Activated B cell treated with CpG ODN at 0.5 μM for 24 hours (primary cell): Measurements from ENCODE around the gene DST. TPM values are rescaled to one million over a fixed set of nuclear protein-coding genes. Genes with fewer than 3 reads are reported as not detected.

Experiments
- ATAC-seq: fragments of 200-7000 bp; cut with Tn5 transposase; one replicate; pipeline ENCODE4 v1.10.0; 2021; ENCODE audit warnings: low read depth, mild to moderate bottlenecking, moderate library complexity
- CTCF ChIA-PET: fragments of 350-600 bp; sonication (Branson Sonifier 250); formaldehyde crosslinking; loops from one replicate; lab custom pipeline; 2021; ENCODE audit warnings: antibody characterized with exemption; lab: Charles Lee
- POLR2A ChIA-PET: fragments of 350-600 bp; sonication (Branson Sonifier 250); formaldehyde crosslinking; loops from one replicate; lab custom pipeline; 2021; ENCODE audit warnings: antibody characterized with exemption; lab: Charles Lee
- DNase-seq: peaks from one replicate; pipeline ENCODE4 v3.0.0; 2022
- H3K27ac Mint-ChIP-seq: one replicate; pipeline ENCODE4 v1.8.0; 2020; ENCODE audit warnings: mixed read lengths
- H3K27me3 Mint-ChIP-seq: one replicate; pipeline ENCODE4 v1.8.0; 2021; ENCODE audit warnings: mixed read lengths
- H3K36me3 Mint-ChIP-seq: one replicate; pipeline ENCODE4 v1.8.0; 2021; ENCODE audit warnings: low read depth, mixed read lengths
- H3K4me1 Mint-ChIP-seq: one replicate; pipeline ENCODE4 v1.8.0; 2021; ENCODE audit warnings: mixed read lengths
- H3K4me3 Mint-ChIP-seq: one replicate; pipeline ENCODE4 v1.8.0; 2020; ENCODE audit warnings: mild to moderate bottlenecking, mixed read lengths
- H3K9me3 Mint-ChIP-seq: one replicate; pipeline ENCODE4 v1.8.0; 2020; ENCODE audit warnings: mixed read lengths
- intact Hi-C: fragments of 100-400 bp; cut with micrococcal nuclease; formaldehyde crosslinking; loops from one replicate; pipeline ENCODE4 v1.15.1; 2024
- total RNA-seq: library from RNA; stranded (reverse); gene quantifications from 2 replicates; pipeline ENCODE4 v1.2.3, GENCODE V29; 2022
- TF ChIP-seq, protein P1 (sequence below): fragments of 200-600 bp; IDR thresholded peaks from one replicate; pipeline ENCODE4 v1.8.0; 2022; ENCODE audit warnings: antibody characterized with exemption, mild to moderate bottlenecking

Gene DST
- total RNA-seq, 1 donor from 2014 or later = 1.3 TPM

DNA sequence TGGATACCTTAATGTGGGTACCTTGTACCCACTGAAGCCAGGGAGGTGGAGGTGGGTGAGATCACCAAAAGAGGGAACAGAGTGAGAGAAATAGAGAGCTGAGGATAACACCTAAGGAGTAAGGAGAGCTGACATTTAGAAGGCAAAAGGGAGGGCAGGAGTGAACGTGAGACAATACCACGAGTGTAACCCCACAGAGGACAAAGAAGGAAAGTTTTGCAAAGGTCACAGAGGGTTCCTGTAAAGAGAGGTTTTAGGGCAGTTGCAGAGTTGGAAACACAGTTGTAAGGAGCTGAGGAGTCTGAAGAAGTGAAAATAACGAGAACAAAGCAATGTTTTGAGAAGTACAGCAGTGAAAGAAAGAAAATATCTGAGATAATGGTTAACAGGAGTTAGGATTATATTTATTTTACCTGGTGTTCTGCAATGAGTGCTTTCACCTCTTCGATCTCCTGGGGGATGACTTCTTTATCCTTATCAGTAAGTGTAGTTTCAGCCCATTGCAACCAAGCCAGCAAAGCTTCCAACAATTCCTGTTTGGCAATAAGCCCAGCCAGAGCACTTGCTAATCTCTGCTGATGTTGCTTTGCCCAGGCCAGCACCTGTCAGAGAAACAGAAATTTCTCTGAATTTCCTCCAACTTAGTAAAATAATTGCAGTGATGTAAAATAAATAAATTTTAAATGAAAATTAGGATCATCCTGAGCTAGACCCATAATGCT, 166.8 kb downstream of the DST start:
- DNase-seq (no peak), ATAC-seq (no peak)
- no peaks in the 10 kb centered on the region for H3K27me3 Mint-ChIP-seq
- TF ChIP-seq, protein P1, sequence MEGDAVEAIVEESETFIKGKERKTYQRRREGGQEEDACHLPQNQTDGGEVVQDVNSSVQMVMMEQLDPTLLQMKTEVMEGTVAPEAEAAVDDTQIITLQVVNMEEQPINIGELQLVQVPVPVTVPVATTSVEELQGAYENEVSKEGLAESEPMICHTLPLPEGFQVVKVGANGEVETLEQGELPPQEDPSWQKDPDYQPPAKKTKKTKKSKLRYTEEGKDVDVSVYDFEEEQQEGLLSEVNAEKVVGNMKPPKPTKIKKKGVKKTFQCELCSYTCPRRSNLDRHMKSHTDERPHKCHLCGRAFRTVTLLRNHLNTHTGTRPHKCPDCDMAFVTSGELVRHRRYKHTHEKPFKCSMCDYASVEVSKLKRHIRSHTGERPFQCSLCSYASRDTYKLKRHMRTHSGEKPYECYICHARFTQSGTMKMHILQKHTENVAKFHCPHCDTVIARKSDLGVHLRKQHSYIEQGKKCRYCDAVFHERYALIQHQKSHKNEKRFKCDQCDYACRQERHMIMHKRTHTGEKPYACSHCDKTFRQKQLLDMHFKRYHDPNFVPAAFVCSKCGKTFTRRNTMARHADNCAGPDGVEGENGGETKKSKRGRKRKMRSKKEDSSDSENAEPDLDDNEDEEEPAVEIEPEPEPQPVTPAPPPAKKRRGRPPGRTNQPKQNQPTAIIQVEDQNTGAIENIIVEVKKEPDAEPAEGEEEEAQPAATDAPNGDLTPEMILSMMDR = no peak
- no peak overlapping the region for H3K27ac Mint-ChIP-seq
- no peaks in the 10 kb centered on the region for H3K36me3 Mint-ChIP-seq
- no peaks in the 10 kb centered on the region for H3K4me1 Mint-ChIP-seq
- peaks cover 9% of the 10 kb centered on the region for H3K9me3 Mint-ChIP-seq
- no peak overlapping the region for H3K4me3 Mint-ChIP-seq
- POLR2A ChIA-PET = no interaction called here
- intact Hi-C loops = no loop called here
- CTCF ChIA-PET = no interaction called here

DNA sequence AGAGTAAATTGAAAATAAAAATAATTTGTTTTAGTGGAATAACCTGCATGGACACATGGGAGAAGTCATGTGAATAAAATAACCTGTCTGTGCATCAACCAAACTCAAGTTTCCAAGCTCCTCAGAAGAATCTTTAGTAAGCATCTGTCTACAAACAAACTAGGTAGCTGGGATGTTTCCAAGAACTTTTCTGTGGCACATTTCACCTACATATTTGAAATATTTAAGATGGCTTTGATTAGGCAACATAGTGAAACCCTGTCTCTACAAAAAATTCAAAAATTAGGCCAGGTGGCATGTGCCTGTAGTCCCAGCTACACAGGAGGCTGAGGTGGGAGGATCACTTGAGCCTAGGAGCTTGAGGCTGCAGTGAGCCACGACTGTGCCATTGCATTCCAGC, 168.2 kb downstream of the DST start:
- no peaks in the 10 kb centered on the region for H3K4me1 Mint-ChIP-seq
- CTCF ChIA-PET = no interaction called here
- no peak overlapping the region for H3K4me3 Mint-ChIP-seq
- H3K27me3 Mint-ChIP-seq = no peaks in the 10 kb centered on the region
- no peaks in the 10 kb centered on the region for H3K36me3 Mint-ChIP-seq
- TF ChIP-seq, protein P1 = no peak
- POLR2A ChIA-PET = no interaction called here
- no peak for ATAC-seq
- no peak overlapping the region for H3K27ac Mint-ChIP-seq
- H3K9me3 Mint-ChIP-seq = peaks cover 8% of the 10 kb centered on the region
- no peak for DNase-seq
- intact Hi-C loops = no loop called here

DNA sequence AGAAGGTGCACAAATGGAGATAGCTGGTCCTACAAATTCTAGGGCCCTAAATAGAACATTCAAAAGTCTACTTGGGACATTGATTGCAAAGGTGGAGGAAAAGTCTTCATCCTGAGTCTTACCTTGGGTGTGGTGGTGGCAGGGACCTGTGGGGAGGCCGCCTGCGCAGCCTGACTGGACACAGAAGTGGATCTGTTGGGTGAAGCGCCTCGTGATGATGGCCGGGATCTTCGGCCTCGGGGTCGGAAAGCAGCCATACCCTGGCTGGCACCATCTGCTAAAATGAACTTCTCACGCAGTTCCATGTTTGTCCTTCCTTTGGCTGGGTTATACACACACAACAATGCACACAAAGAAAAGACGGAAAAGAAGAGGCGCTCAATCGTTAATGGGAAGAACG, 179.2 kb downstream of the DST start:
- Mint-ChIP-seq H3K27me3 (no peaks in the 10 kb centered on the region), H3K9me3 (no peaks in the 10 kb centered on the region), H3K4me1 (no peaks in the 10 kb centered on the region), H3K36me3 (no peaks in the 10 kb centered on the region), H3K27ac (no peak overlapping the region), H3K4me3 (no peak overlapping the region)
- DNase-seq (no peak), ATAC-seq (no peak)
- TF ChIP-seq, protein P1 = no peak
- ChIA-PET CTCF (no interaction called here), POLR2A (no interaction called here)
- intact Hi-C loops = no loop called here

DNA sequence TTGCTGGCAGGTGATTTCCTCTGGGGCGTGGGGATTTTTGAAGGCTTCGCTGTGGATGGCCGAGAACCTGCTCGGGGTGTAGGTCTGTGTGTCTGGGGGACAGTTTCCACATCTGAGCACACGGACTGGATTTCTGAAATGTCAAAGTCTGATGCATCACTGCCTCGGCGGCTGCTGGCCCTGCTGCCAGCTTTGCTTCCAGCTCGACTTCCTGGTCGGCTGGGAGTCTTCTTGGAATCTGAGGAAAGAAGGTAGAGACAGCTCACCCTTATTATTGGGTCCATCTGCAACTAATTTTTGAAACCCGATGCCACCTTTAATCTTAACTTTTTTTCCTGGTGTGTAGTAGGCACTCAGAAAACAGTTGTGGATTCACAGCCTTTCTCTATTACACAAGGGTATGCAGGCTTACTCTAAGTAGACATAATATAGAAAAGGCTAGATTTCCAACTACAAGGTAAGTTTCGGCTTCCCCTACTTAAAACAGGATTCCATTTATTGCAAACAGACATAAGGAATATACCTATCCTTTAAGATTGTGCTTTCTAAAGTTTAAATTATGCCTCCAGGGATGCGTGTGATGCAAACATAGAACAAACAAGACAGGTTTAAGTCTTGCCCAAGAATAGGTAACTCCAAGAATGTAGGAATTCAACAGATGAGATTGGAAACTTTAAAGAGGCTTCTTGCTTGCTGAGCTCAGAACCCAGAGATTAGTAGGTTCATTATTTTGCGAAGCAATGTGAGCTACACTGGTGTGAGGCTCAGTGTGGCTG, 183.5 kb downstream of the DST start:
- CTCF ChIA-PET = no interaction called here
- POLR2A ChIA-PET = no interaction called here
- intact Hi-C loops = no loop called here
- Mint-ChIP-seq H3K9me3 (no peaks in the 10 kb centered on the region), H3K4me3 (no peak overlapping the region), H3K27me3 (no peaks in the 10 kb centered on the region), H3K4me1 (no peaks in the 10 kb centered on the region), H3K27ac (no peak overlapping the region), H3K36me3 (no peaks in the 10 kb centered on the region)
- ATAC-seq (no peak), DNase-seq (no peak)
- TF ChIP-seq, protein P1 = no peak

DNA sequence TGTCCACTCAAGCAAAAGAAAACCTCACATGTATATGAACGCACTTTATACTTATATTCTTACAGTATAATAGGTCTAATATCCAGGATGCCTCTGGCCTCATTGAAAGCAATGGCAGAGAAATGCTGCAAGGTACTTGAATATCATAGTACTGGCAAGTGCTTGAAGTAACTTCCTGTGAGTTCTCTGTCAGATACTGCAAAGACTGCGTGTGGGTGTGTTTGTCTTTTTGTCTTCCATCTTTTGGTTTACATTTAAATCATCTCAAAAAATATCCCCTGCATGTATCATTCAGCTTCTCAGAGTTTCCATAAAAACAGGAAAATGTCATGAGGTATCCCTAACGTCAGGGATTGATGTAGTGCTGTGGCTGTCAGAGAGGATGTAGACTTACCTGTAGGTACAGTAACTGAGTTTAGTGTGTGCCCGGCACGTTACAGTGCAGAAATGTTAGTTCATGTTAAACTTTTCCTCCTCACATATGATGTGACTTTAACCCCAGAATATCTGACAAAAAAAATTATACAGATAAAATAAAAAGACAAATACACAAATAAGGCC, 184.3 kb downstream of the DST start:
- intact Hi-C loops = no loop called here
- CTCF ChIA-PET = no interaction called here
- H3K4me3 Mint-ChIP-seq = no peak overlapping the region
- DNase-seq (no peak), ATAC-seq (no peak)
- no peaks in the 10 kb centered on the region for H3K9me3 Mint-ChIP-seq
- no peaks in the 10 kb centered on the region for H3K27me3 Mint-ChIP-seq
- H3K27ac Mint-ChIP-seq = no peak overlapping the region
- TF ChIP-seq, protein P1 = no peak
- POLR2A ChIA-PET = no interaction called here
- H3K4me1 Mint-ChIP-seq = no peaks in the 10 kb centered on the region
- no peaks in the 10 kb centered on the region for H3K36me3 Mint-ChIP-seq
